T-cell (primary cell): ENCODE data around the gene PLAC1. TPM values are rescaled to one million over a fixed set of nuclear protein-coding genes. Genes with fewer than 3 reads are reported as not detected.

ENCODE experiments used
- ATAC-seq, 4 experiments: fragments of 200-7000 bp in 3 of 4; fragments of 150-1000 bp in 1 of 4; cut with Tn5 transposase; replicated peaks in 1 of 4; 1 replicate in 3 of 4; 2 replicates in 1 of 4; pipeline ENCODE4 v1.10.0; 2021; ENCODE audit warnings: moderate library complexity in 3 of 4, mild to moderate bottlenecking in 2 of 4, moderate number of reproducible peaks in 1 of 4
- CTCF ChIA-PET, 2 donors: fragments of 300-600 bp; sonication (Branson Sonifier 250); formaldehyde crosslinking; loops; one replicate each; lab custom pipeline; 2022; ENCODE audit warnings: antibody characterized with exemption in 2 of 2; lab: Charles Lee
- POLR2A ChIA-PET, 2 donors: fragments of 300-600 bp; sonication (Branson Sonifier 250); formaldehyde crosslinking; loops; one replicate each; lab custom pipeline; 2022; ENCODE audit warnings: antibody characterized with exemption in 2 of 2; lab: Charles Lee
- DNase-seq, 35 experiments: peaks; one replicate each; pipeline versions ENCODE4 v3.0.0 to v3.0.0-alpha.2; 2013 to 2023
- H3K27ac ChIP-seq: one replicate; pipeline ENCODE4 v1.5.1; 2013; ENCODE audit warnings: low read length
- H3K27me3 ChIP-seq, 2 experiments: replicated peaks in 1 of 2; 1 replicate in 1 of 2; 2 replicates in 1 of 2; pipeline versions ENCODE4 v1.6.1 to v1.7.0; 2013; ENCODE audit warnings: low read length in 1 of 2, mixed read lengths in 1 of 2; ENCODE audit not compliant: control insufficient read depth in 2 of 2, insufficient read depth in 2 of 2; ENCODE audit errors: extremely low read depth in 1 of 2
- H3K36me3 ChIP-seq, 2 donors: 1 replicate in 1 of 2; 2 replicates in 1 of 2; pipeline versions ENCODE4 v1.6.1 to v1.7.0; 2013; ENCODE audit warnings: low read length in 1 of 2; ENCODE audit not compliant: control insufficient read depth in 2 of 2, insufficient read depth in 1 of 2; ENCODE audit errors: extremely low read depth in 1 of 2
- H3K4me1 ChIP-seq, 2 experiments: 1 replicate in 1 of 2; 2 replicates in 1 of 2; pipeline versions ENCODE4 v1.6.1 to v1.7.0; 2013; ENCODE audit warnings: low read length in 2 of 2, mixed read lengths in 1 of 2; ENCODE audit not compliant: insufficient read depth in 2 of 2, control insufficient read depth in 1 of 2; ENCODE audit errors: extremely low read depth in 1 of 2
- H3K4me3 ChIP-seq, 2 donors: 1 replicate in 1 of 2; 2 replicates in 1 of 2; pipeline versions ENCODE4 v1.5.1 to v1.7.0; 2013; ENCODE audit warnings: mild to moderate bottlenecking in 2 of 2, low read length in 1 of 2, moderate library complexity in 1 of 2; ENCODE audit not compliant: control insufficient read depth in 1 of 2; ENCODE audit errors: extremely low read depth in 1 of 2
- H3K9me3 ChIP-seq: 2 replicates; pipeline ENCODE4 v1.7.0; 2013
- H3K27ac Mint-ChIP-seq, 2 donors: one replicate each; pipeline ENCODE4 v1.8.0; 2020 to 2021; ENCODE audit warnings: mild to moderate bottlenecking in 2 of 2, mixed read lengths in 2 of 2
- H3K27me3 Mint-ChIP-seq, 2 donors: one replicate each; pipeline ENCODE4 v1.8.0; 2021 to 2022; ENCODE audit warnings: mixed read lengths in 2 of 2
- H3K36me3 Mint-ChIP-seq: one replicate; pipeline ENCODE4 v1.8.0; 2021; ENCODE audit warnings: mixed read lengths
- H3K4me1 Mint-ChIP-seq, 3 donors: one replicate each; pipeline ENCODE4 v1.8.0; 2020 to 2022; ENCODE audit warnings: mixed read lengths in 3 of 3, mild to moderate bottlenecking in 1 of 3
- H3K4me3 Mint-ChIP-seq, 3 donors: one replicate each; pipeline ENCODE4 v1.8.0; 2020 to 2022; ENCODE audit warnings: mild to moderate bottlenecking in 3 of 3, mixed read lengths in 3 of 3, moderate library complexity in 3 of 3
- H3K9me3 Mint-ChIP-seq, 3 donors: one replicate each; pipeline ENCODE4 v1.8.0; 2020 to 2022; ENCODE audit warnings: mixed read lengths in 3 of 3
- WGBS: methylation state at CpG from one replicate; pipeline ENCODE4 v1.1.5; 2013; ENCODE audit warnings: missing lambda C conversion rate; ENCODE audit not compliant: insufficient coverage; 5-methylcytosine and 5-hydroxymethylcytosine counted together
- total RNA-seq, 35 experiments: library from RNA in 6 of 35; stranded (reverse) in 6 of 35; fragments of 120-200 nt in 1 of 35; gene quantifications; one replicate each; pipeline versions ENCODE4 v1.2.1 to v1.2.4 and lab custom pipeline; 2013 to 2026

PLAC1 gene
- total RNA-seq, 5 donors from 2014 or later (not counting 1 experiment from before 2014, with no cell fraction given), result not detected

DNA sequence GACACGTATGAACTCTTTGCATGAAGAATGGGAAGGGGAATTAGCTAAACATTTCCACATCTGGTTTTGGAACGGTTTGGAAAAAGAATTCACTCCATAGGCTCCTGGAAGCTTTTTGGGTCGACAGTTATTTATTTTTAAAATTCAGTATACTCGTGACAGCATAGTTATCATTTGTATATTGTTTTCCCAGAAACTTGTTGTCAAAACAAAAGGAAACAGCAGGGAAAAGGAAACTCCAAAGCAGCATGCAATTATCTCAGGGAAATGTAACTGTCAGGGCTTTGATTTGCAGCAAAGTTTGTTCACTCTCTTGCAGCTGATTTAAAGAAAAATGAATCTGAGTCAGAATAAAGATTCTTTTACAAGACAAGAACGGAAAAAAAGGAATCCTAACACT, 86.5 kb downstream of the PLAC1 start:
- ChIA-PET CTCF (no interaction called here), POLR2A (no interaction called here)
- Histone ChIP-seq H3K9me3 (no peaks in the 10 kb centered on the region), H3K4me3 (no peak overlapping the region), H3K27me3 (no peaks in the 10 kb centered on the region), H3K36me3 (no peaks in the 10 kb centered on the region), H3K27ac (no peak overlapping the region), H3K4me1 (no peaks in the 10 kb centered on the region)
- ATAC-seq (no peak), DNase-seq (no peak)
- peaks cover 4 to 30% of the 10 kb centered on the region in 2 donors for H3K27me3 Mint-ChIP-seq
- no peak overlapping the region for H3K4me3 Mint-ChIP-seq
- H3K9me3 Mint-ChIP-seq, result no peaks in the 10 kb centered on the region
- H3K36me3 Mint-ChIP-seq, result no peaks in the 10 kb centered on the region
- WGBS, result no CpG with 5 or more reads among the region's 5 CpGs
- H3K27ac Mint-ChIP-seq, result no peak overlapping the region
- H3K4me1 Mint-ChIP-seq, result no peaks in the 10 kb centered on the region

DNA sequence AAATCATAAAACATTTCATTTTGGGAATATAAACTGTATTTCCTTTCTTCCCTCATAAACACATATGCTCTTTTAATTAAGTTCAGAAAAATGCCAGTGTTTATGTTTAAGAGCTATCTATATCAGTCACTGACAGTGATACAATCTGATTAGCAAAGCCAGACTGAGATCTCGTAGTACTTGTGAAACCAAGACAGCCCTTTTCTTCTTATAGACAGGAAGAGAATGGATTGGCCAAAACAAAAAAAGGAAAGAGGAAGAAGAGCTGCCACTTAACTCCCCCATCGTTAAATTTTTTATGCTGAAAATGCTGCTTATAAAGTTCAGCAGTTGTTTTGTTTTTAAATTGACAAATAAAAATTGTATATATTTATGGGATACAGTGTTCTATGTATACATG, 87.4 kb downstream of the PLAC1 start:
- Mint-ChIP-seq H3K4me3 (no peak overlapping the region), H3K27ac (no peak overlapping the region), H3K9me3 (no peaks in the 10 kb centered on the region), H3K36me3 (no peaks in the 10 kb centered on the region), H3K27me3 (peaks cover 4 to 30% of the 10 kb centered on the region in 2 donors), H3K4me1 (no peaks in the 10 kb centered on the region)
- H3K4me1 ChIP-seq, result no peaks in the 10 kb centered on the region
- ChIA-PET CTCF (no interaction called here), POLR2A (no interaction called here)
- H3K27me3 ChIP-seq, result no peaks in the 10 kb centered on the region
- no peak overlapping the region for H3K4me3 ChIP-seq
- WGBS, result no CpG with 5 or more reads among the region's 2 CpGs
- DNase-seq (no peak), ATAC-seq (no peak)
- no peaks in the 10 kb centered on the region for H3K36me3 ChIP-seq
- H3K9me3 ChIP-seq, result no peaks in the 10 kb centered on the region
- H3K27ac ChIP-seq, result no peak overlapping the region

DNA sequence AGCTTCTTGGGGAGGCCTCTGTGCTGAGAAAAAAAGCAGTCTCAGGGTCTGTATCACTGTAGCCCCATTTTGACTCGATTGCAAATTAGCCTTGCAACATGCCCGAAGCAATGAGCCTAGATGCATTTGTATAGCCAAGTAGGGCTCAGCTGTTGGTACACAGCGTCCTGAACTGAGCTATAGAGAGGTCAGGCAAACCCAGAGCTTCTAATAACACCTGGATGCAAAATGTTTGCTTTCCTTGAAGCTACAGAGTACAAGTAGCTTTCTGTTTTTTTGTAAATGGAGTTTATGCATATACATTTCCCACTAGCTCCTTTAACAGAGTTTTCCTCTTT, 87.8 kb downstream of the PLAC1 start:
- DNase-seq (no peak), ATAC-seq (no peak)
- no peaks in the 10 kb centered on the region for H3K27me3 ChIP-seq
- Mint-ChIP-seq H3K27me3 (peaks cover 4 to 30% of the 10 kb centered on the region in 2 donors), H3K9me3 (no peaks in the 10 kb centered on the region), H3K4me1 (no peaks in the 10 kb centered on the region), H3K27ac (no peak overlapping the region), H3K4me3 (no peak overlapping the region), H3K36me3 (no peaks in the 10 kb centered on the region)
- H3K27ac ChIP-seq, result no peak overlapping the region
- ChIA-PET POLR2A (no interaction called here), CTCF (no interaction called here)
- WGBS, result 60% methylated on average over 1 of the region's 3 CpGs
- H3K4me3 ChIP-seq, result no peak overlapping the region
- no peaks in the 10 kb centered on the region for H3K36me3 ChIP-seq
- no peaks in the 10 kb centered on the region for H3K9me3 ChIP-seq
- H3K4me1 ChIP-seq, result no peaks in the 10 kb centered on the region

DNA sequence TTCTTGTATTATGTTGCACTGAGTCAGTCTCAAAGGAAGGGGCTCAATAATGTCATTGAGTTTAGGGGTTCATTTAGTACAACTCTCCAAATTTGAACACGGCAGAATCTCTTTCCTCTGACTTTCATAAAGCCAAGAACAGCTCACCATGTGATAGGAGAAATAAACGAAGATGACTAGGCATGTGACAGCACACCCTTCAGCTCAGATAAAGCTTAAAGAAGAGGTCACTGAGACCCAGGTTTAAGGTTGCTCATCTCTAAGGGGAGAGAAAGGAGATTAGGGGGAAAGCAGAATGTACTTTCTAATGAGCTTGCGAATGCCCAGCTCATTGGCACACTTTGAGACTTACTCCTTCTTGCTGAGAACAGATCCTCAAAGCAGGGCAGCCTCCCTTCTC, 89.0 kb downstream of the PLAC1 start:
- Mint-ChIP-seq H3K4me1 (no peaks in the 10 kb centered on the region), H3K27ac (no peak overlapping the region), H3K27me3 (peaks cover 7 to 27% of the 10 kb centered on the region in 2 donors), H3K36me3 (no peaks in the 10 kb centered on the region), H3K4me3 (no peak overlapping the region), H3K9me3 (no peaks in the 10 kb centered on the region)
- Histone ChIP-seq H3K9me3 (no peaks in the 10 kb centered on the region), H3K27ac (no peak overlapping the region), H3K27me3 (no peaks in the 10 kb centered on the region), H3K36me3 (no peaks in the 10 kb centered on the region), H3K4me3 (no peak overlapping the region), H3K4me1 (no peaks in the 10 kb centered on the region)
- no CpG with 5 or more reads among the region's 3 CpGs for WGBS
- no peak for ATAC-seq
- ChIA-PET CTCF (interaction anchor here in 1 of 2 donors (1.2 kb wide), 1 partner anchor 9 kb away, joined by 12 read pairs; no protein-coding TSS in a partner anchor), POLR2A (no interaction called here)
- DNase-seq, result no peak

DNA sequence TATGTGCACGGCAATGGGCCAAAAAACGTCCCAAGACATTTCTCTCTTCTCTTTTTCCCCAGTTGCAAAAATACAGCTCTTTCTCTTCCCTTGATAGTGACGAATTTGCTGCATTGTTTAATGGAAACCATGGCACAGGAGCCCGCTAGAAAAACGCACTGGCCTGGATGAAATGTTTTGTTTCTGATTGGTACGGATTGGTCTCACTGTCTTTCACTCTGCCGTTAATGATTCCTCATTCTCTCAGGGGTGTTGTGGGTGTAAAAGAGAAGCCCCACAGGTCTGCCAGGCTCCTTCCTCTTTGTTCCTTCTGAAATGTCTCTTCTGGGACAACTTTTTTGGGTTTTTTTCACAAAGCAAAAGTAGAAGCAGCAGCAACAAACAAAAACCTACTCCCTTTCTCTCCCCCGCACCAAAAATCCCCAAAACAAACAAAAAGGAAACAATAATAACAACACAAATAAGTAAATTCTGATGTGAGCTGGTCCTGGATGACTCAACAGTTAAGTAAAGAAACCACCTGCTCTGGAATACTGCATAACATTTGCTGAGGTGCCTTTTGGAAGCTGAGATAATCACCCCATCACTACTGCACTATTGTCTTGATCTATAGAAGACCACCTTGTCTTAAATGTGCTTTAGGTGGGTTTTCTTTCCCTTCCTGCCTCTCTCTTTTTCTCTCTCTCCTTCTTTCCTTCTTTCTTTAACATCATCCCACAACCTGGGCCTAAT, 89.8 kb downstream of the PLAC1 start:
- no peaks in the 10 kb centered on the region for H3K4me1 ChIP-seq

DNA sequence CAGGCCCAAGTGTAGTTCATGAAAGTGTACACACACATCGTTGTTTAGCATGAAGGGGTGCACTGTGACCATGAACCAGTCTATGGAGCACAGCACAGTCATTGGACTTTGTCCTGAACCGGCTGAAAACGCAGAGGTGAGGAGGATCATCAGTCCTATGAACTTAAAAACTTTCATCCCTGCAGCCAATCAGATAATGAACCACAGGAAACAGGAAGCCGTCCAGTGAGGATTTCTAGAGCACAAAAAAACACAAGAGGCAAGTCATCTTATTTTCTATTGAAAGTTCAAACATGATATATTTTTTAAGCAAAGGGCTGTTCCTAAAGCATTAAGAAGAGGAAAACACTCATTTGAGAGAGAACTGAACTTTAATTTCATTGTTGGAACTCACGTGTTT, 91.8 kb downstream of the PLAC1 start:
- DNase-seq (no peak), ATAC-seq (no peak)
- no peak overlapping the region for H3K27ac Mint-ChIP-seq
- no peaks in the 10 kb centered on the region for H3K36me3 Mint-ChIP-seq
- ChIA-PET CTCF (no interaction called here), POLR2A (no interaction called here)
- no peaks in the 10 kb centered on the region for H3K4me1 ChIP-seq
- H3K4me1 Mint-ChIP-seq, result no peaks in the 10 kb centered on the region
- H3K9me3 Mint-ChIP-seq, result no peaks in the 10 kb centered on the region
- peaks cover 14 to 30% of the 10 kb centered on the region in 2 donors for H3K27me3 Mint-ChIP-seq
- no CpG with 5 or more reads among the region's 5 CpGs for WGBS
- H3K27ac ChIP-seq, result no peak overlapping the region
- no peaks in the 10 kb centered on the region for H3K36me3 ChIP-seq
- no peak overlapping the region for H3K4me3 Mint-ChIP-seq
- H3K27me3 ChIP-seq, result no peaks in the 10 kb centered on the region
- no peak overlapping the region for H3K4me3 ChIP-seq
- H3K9me3 ChIP-seq, result no peaks in the 10 kb centered on the region

More for the DNA sequence above, 89.8 kb downstream of the PLAC1 start:
- no peaks in the 10 kb centered on the region for H3K9me3 ChIP-seq
- no peak for ATAC-seq
- ChIA-PET POLR2A (no interaction called here), CTCF (interaction anchor here in 1 of 2 donors (1.2 kb wide), 1 partner anchor 10 kb away, joined by 12 read pairs; no protein-coding TSS in a partner anchor)
- WGBS, result no CpG with 5 or more reads among the region's 8 CpGs
- no peak for DNase-seq
- H3K27me3 ChIP-seq, result no peaks in the 10 kb centered on the region
- no peak overlapping the region for H3K27ac Mint-ChIP-seq
- no peak overlapping the region for H3K4me3 ChIP-seq
- H3K36me3 ChIP-seq, result no peaks in the 10 kb centered on the region
- no peak overlapping the region for H3K27ac ChIP-seq
- no peaks in the 10 kb centered on the region for H3K4me1 Mint-ChIP-seq
- H3K4me3 Mint-ChIP-seq, result no peak overlapping the region
- no peaks in the 10 kb centered on the region for H3K36me3 Mint-ChIP-seq
- peaks cover 7 to 24% of the 10 kb centered on the region in 2 donors for H3K27me3 Mint-ChIP-seq
- no peaks in the 10 kb centered on the region for H3K9me3 Mint-ChIP-seq
